IPS DF 19.7 (cell line): Measurements from ENCODE around the gene TMEM222.
"Not testable (repeated sequence)": the region's sequence is repeated elsewhere in the genome, so short reads cannot be mapped to it uniquely, and the experiment has no call there.

ENCODE experiments used
- DNase-seq: peaks from one replicate; pipeline ENCODE4 v3.0.0-alpha.2; 2013; ENCODE audit warnings: low read depth, low spot score

TMEM222 gene

GRCh38 chr1:27321813-27322568, at the start of gene TMEM222:
TSS of gene TMEM222 (plus strand) at chr1:27322163. CDS start at chr1:27322198, 35 bp downstream.
- peak; percentile 88 for DNase-seq

GRCh38 chr1:27274204-27274603, 47.8 kb upstream of the TMEM222 start:
- DNase-seq = no peak

- DNase-seq = no peak
These were observed 46.3 kb upstream of the TMEM222 start for GRCh38 chr1:27275696-27276095.

GRCh38 chr1:27284425-27285273, 37.3 kb upstream of the TMEM222 start:
- no peak for DNase-seq

GRCh38 chr1:27285274-27285660, 36.7 kb upstream of the TMEM222 start:
- DNase-seq = no peak

GRCh38 chr1:27285821-27286220, 36.1 kb upstream of the TMEM222 start:
- not testable (repeated sequence) for DNase-seq

GRCh38 chr1:27289125-27289524, 32.8 kb upstream of the TMEM222 start:
- not testable (repeated sequence) for DNase-seq

GRCh38 chr1:27290581-27290980, 31.4 kb upstream of the TMEM222 start:
- DNase-seq = no peak

GRCh38 chr1:27292106-27292505, 29.9 kb upstream of the TMEM222 start:
- no peak for DNase-seq

- no peak for DNase-seq
These were observed 28.0 kb upstream of the TMEM222 start for GRCh38 chr1:27293915-27294314.

GRCh38 chr1:27296773-27297291, 25.1 kb upstream of the TMEM222 start:
- DNase-seq = no peak

GRCh38 chr1:27297903-27298302, 24.1 kb upstream of the TMEM222 start:
- DNase-seq = no peak

- no peak for DNase-seq
These were observed 23.2 kb upstream of the TMEM222 start for GRCh38 chr1:27298632-27299384.

- no peak for DNase-seq
These were observed 22.3 kb upstream of the TMEM222 start for GRCh38 chr1:27299385-27300271.

GRCh38 chr1:27300341-27301051, 21.5 kb upstream of the TMEM222 start:
- no peak for DNase-seq

GRCh38 chr1:27301052-27301422, 20.9 kb upstream of the TMEM222 start:
- no peak for DNase-seq

- DNase-seq = no peak
These were observed 20.3 kb upstream of the TMEM222 start for GRCh38 chr1:27301582-27302199.

GRCh38 chr1:27302612-27303011, 19.4 kb upstream of the TMEM222 start:
- no peak for DNase-seq

GRCh38 chr1:27303509-27303908, 18.5 kb upstream of the TMEM222 start:
- no peak for DNase-seq

GRCh38 chr1:27306071-27306470, 15.9 kb upstream of the TMEM222 start:
- no peak for DNase-seq
